OCI-LY3 (cell line): ENCODE results near the gene ARHGAP10.

Experiments used
- H2AFZ ChIP-seq: fragments of 200-600, 300-600 bp; shearing (Covaris generic); 2 replicates; pipeline ENCODE4 v1.6.0; 2014; ENCODE audit warnings: antibody characterized with exemption, low read depth, low read length
- H3K27ac ChIP-seq: fragments of 200-600, 300-600 bp; sonication (generic); 2 replicates; pipeline ENCODE4 v1.5.1; 2014; ENCODE audit warnings: mild to moderate bottlenecking, low read length, moderate library complexity, mixed read lengths
- H3K27me3 ChIP-seq: fragments of 200-600, 300-600 bp; sonication (generic); 2 replicates; pipeline ENCODE4 v1.6.1; 2014; ENCODE audit warnings: low read depth, low read length, mixed read lengths
- H3K36me3 ChIP-seq: fragments of 200-600, 300-600 bp; sonication (generic); replicated peaks from 2 replicates; pipeline ENCODE3; 2014; ENCODE audit warnings: low read depth, low read length, mixed read lengths
- H3K4me1 ChIP-seq: fragments of 300-600, 200-600 bp; sonication (generic); 2 replicates; pipeline ENCODE4 v1.6.1; 2014; ENCODE audit warnings: low read length, mixed read lengths
- H3K4me2 ChIP-seq: fragments of 200-600, 300-600 bp; sonication (generic); 2 replicates; pipeline ENCODE4 v1.6.1; 2014; ENCODE audit warnings: low read length, mixed read lengths
- H3K4me3 ChIP-seq: fragments of 300-600, 200-600 bp; sonication (generic); 2 replicates; pipeline ENCODE4 v1.5.1; 2014; ENCODE audit warnings: antibody characterized with exemption, mild to moderate bottlenecking, low read length, moderate library complexity
- H3K79me2 ChIP-seq: fragments of 300-600, 200-600 bp; shearing (Covaris generic); 2 replicates; pipeline ENCODE4 v1.6.1; 2014; ENCODE audit warnings: mild to moderate bottlenecking, low read length, mixed read lengths
- H3K9ac ChIP-seq: fragments of 300-600, 200-600 bp; shearing (Covaris generic); 2 replicates; pipeline ENCODE4 v1.6.0; 2014; ENCODE audit warnings: mild to moderate bottlenecking, low read length, moderate library complexity
- H3K9me3 ChIP-seq: fragments of 200-600, 300-600 bp; shearing (Covaris generic); 2 replicates; pipeline ENCODE4 v1.6.1; 2014; ENCODE audit warnings: low read length, mixed read lengths; ENCODE audit not compliant: insufficient read depth
- H4K20me1 ChIP-seq: fragments of 200-600, 300-600 bp; sonication (generic); 2 replicates; pipeline ENCODE4 v1.6.1; 2016; ENCODE audit warnings: low read length, mixed read lengths; ENCODE audit not compliant: insufficient read depth
- CTCF ChIP-seq: fragments of 200-600, 300-600 bp; sonication (generic); IDR thresholded peaks from 2 replicates; pipeline ENCODE4 v1.5.1; 2014; ENCODE audit warnings: antibody characterized with exemption, low read length, low read depth
- EZH2phosphoT487 ChIP-seq: fragments of 200-600 bp; shearing (Covaris generic); IDR thresholded peaks from 2 replicates; pipeline ENCODE4 v1.6.1; 2018; ENCODE audit warnings: antibody characterized with exemption, mixed run types, low read depth

The ARHGAP10 gene

GRCh38 chr4:147968641-147969040 lies 236.8 kb downstream of the ARHGAP10 start:
- no peaks in the 10 kb centered on the region for H4K20me1 ChIP-seq
- no peak for TF ChIP-seq EZH2phosphoT487
- no peak for TF ChIP-seq CTCF
- no peak overlapping the region for H3K4me2 ChIP-seq
- H2AFZ ChIP-seq = no peak overlapping the region
- no peak overlapping the region for H3K27ac ChIP-seq
- no peak overlapping the region for H3K4me3 ChIP-seq
- peaks cover 6% of the 10 kb centered on the region for H3K36me3 ChIP-seq
- H3K79me2 ChIP-seq = no peaks in the 10 kb centered on the region
- no peaks in the 10 kb centered on the region for H3K27me3 ChIP-seq
- no peak overlapping the region for H3K9ac ChIP-seq
- no peaks in the 10 kb centered on the region for H3K9me3 ChIP-seq
- peaks cover 3% of the 10 kb centered on the region; the same call in 1 of the 2 replicates for H3K4me1 ChIP-seq

DNA sequence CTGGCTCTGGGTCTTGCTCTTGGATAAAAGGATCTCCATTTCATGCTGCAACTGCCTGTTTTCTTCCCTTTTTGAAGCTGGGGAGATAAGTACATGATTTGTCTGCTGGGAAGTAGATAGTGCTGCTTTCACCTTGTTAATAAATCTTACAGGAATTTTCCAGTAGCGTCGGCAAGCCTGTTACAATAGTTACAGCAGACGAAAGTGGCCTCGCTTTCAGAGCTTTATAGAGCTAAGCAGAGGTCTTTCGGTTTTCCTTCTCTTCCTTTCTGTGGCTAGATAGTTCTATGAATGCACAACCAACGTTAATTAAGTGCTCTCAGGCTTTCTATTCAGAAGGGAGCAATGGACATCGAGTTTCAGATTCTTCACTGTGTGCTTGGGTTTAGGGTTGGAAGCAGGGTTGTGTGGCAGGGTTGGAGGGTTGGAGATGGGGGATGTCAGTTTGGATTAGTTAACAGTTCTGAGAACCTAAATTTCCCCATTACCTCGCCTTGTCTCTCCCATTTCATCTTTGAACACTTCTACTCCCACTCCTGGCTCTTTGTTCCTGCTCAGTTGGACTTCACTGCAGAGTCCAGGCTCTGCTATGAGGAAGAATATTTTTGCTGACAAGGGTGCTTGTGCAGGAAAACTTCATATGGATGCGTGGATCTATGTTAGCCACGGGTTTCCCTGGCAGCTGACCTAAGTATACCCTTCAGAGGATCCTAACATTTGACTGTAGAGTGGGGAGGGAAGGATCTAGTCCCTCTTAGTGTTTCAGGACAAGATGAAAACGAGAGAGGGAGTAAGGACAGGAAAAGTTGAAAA lies 237.9 kb downstream of the ARHGAP10 start:
- H3K4me2 ChIP-seq = no peak overlapping the region

DNA sequence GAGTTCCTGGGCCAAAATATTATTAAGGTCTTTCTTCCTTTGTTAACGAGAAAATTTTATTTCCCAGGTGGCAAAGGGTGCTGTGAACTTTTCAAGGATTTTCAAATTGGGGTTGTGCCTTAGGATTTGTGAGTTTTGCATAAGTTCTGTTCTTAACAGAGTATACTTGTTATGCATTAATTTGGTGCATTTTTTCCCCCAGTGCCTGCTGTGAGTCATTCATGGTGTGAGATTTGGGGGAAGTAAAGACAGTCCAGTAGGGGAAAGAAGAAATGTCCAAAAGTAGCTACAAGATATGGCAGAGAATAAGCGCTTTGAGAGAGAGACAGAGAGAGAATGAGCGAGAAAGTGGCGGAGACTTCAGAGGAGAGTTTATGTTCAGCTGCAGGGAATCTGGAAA lies 239.2 kb downstream of the ARHGAP10 start:
- H3K36me3 ChIP-seq = peaks cover 6% of the 10 kb centered on the region
- H3K4me2 ChIP-seq = no peak overlapping the region
- H3K4me1 ChIP-seq = peaks cover 3% of the 10 kb centered on the region; the same call in 1 of the 2 replicates
- TF ChIP-seq CTCF (no peak), EZH2phosphoT487 (no peak)
- no peaks in the 10 kb centered on the region for H3K79me2 ChIP-seq
- no peak overlapping the region for H3K9ac ChIP-seq
- no peak overlapping the region for H2AFZ ChIP-seq
- H3K9me3 ChIP-seq = no peaks in the 10 kb centered on the region
- no peaks in the 10 kb centered on the region for H3K27me3 ChIP-seq
- no peak overlapping the region for H3K27ac ChIP-seq
- no peak overlapping the region for H3K4me3 ChIP-seq
- H4K20me1 ChIP-seq = no peaks in the 10 kb centered on the region

More for the DNA sequence above, 237.9 kb downstream of the ARHGAP10 start:
- no peaks in the 10 kb centered on the region for H4K20me1 ChIP-seq
- peaks cover 6% of the 10 kb centered on the region for H3K36me3 ChIP-seq
- H3K9ac ChIP-seq = no peak overlapping the region
- H3K9me3 ChIP-seq = no peaks in the 10 kb centered on the region
- H3K27me3 ChIP-seq = no peaks in the 10 kb centered on the region
- peaks cover 3% of the 10 kb centered on the region; the same call in 1 of the 2 replicates for H3K4me1 ChIP-seq
- H3K4me3 ChIP-seq = no peak overlapping the region
- no peak overlapping the region for H3K27ac ChIP-seq
- no peak overlapping the region for H2AFZ ChIP-seq
- no peaks in the 10 kb centered on the region for H3K79me2 ChIP-seq
- TF ChIP-seq EZH2phosphoT487 (no peak), CTCF (no peak)

- Histone ChIP-seq H3K27ac (no peak overlapping the region), H3K9ac (no peak overlapping the region), H3K4me3 (no peak overlapping the region), H3K9me3 (peaks cover 14% of the 10 kb centered on the region; the same call in 1 of the 2 replicates), H2AFZ (no peak overlapping the region), H3K27me3 (no peaks in the 10 kb centered on the region), H4K20me1 (no peaks in the 10 kb centered on the region), H3K36me3 (peaks cover 9% of the 10 kb centered on the region), H3K4me1 (peaks cover 3% of the 10 kb centered on the region; the same call in 1 of the 2 replicates), H3K4me2 (no peak overlapping the region), H3K79me2 (no peaks in the 10 kb centered on the region)
- no peak for TF ChIP-seq CTCF
- no peak for TF ChIP-seq EZH2phosphoT487
These were observed 243.4 kb downstream of the ARHGAP10 start for GRCh38 chr4:147975325-147975724.
